ENCODE data around the gene LRRC63.
"Not testable (repeated sequence)": the region's sequence is repeated elsewhere in the genome, so short reads cannot be mapped to it uniquely, and the experiment has no call there.

LRRC63 gene

GRCh38 chr13:46211483-46212351 lies at the start of gene LRRC63:
Gene LRRC63, plus strand, starts transcription at chr13:46211928. Its CDS starts 1,107 bp downstream, at chr13:46213035.
- DNase-seq (ENCODE audit: low read depth, low spot score) = peak; percentile 73

- not testable (repeated sequence) for DNase-seq (ENCODE audit: low read depth, low spot score)
Measured at GRCh38 chr13:46162741-46163140, 49.0 kb upstream of the LRRC63 start.

GRCh38 chr13:46164661-46165060 lies 47.1 kb upstream of the LRRC63 start:
- DNase-seq (ENCODE audit: low read depth, low spot score) = no peak

- no peak for DNase-seq (ENCODE audit: low read depth, low spot score)
Measured at GRCh38 chr13:46165485-46166223, 46.1 kb upstream of the LRRC63 start.

GRCh38 chr13:46166224-46166584 lies 45.5 kb upstream of the LRRC63 start:
- DNase-seq (ENCODE audit: low read depth, low spot score) = no peak

- DNase-seq (ENCODE audit: low read depth, low spot score) = peak; percentile 2
Measured at GRCh38 chr13:46166947-46167610, 44.6 kb upstream of the LRRC63 start.

GRCh38 chr13:46168341-46168740 lies 43.4 kb upstream of the LRRC63 start:
- DNase-seq (ENCODE audit: low read depth, low spot score) = peak; percentile 79

GRCh38 chr13:46168783-46169182 lies 42.9 kb upstream of the LRRC63 start:
- no peak for DNase-seq (ENCODE audit: low read depth, low spot score)

GRCh38 chr13:46169758-46170157 lies 42.0 kb upstream of the LRRC63 start:
- no peak for DNase-seq (ENCODE audit: low read depth, low spot score)

GRCh38 chr13:46170268-46170667 lies 41.5 kb upstream of the LRRC63 start:
- DNase-seq (ENCODE audit: low read depth, low spot score) = peak; percentile 17

GRCh38 chr13:46170687-46171086 lies 41.0 kb upstream of the LRRC63 start:
- DNase-seq (ENCODE audit: low read depth, low spot score) = peak; percentile 7

- DNase-seq (ENCODE audit: low read depth, low spot score) = no peak
Measured at GRCh38 chr13:46171217-46171616, 40.5 kb upstream of the LRRC63 start.

GRCh38 chr13:46171739-46172138 lies 40.0 kb upstream of the LRRC63 start:
- DNase-seq (ENCODE audit: low read depth, low spot score) = no peak

- no peak for DNase-seq (ENCODE audit: low read depth, low spot score)
Measured at GRCh38 chr13:46172531-46172991, 39.2 kb upstream of the LRRC63 start.

GRCh38 chr13:46173656-46174055 lies 38.1 kb upstream of the LRRC63 start:
- no peak for DNase-seq (ENCODE audit: low read depth, low spot score)

- no peak for DNase-seq (ENCODE audit: low read depth, low spot score)
Measured at GRCh38 chr13:46176756-46177155, 35.0 kb upstream of the LRRC63 start.

GRCh38 chr13:46178143-46178542 lies 33.6 kb upstream of the LRRC63 start:
- no peak for DNase-seq (ENCODE audit: low read depth, low spot score)

- no peak for DNase-seq (ENCODE audit: low read depth, low spot score)
Measured at GRCh38 chr13:46178821-46179220, 32.9 kb upstream of the LRRC63 start.

GRCh38 chr13:46179491-46179908 lies 32.2 kb upstream of the LRRC63 start:
- no peak for DNase-seq (ENCODE audit: low read depth, low spot score)

GRCh38 chr13:46179969-46180763 lies 31.6 kb upstream of the LRRC63 start:
- no peak for DNase-seq (ENCODE audit: low read depth, low spot score)

GRCh38 chr13:46181377-46181839 lies 30.3 kb upstream of the LRRC63 start:
- no peak for DNase-seq (ENCODE audit: low read depth, low spot score)
